ENCODE results near the gene LMF1. TPM values are rescaled to one million over a fixed set of nuclear protein-coding genes. Genes with fewer than 3 reads are reported as not detected.

Gene LMF1
- total RNA-seq, 1 donor = 35.8 TPM

- no peaks in the 10 kb centered on the region for H3K4me1 ChIP-seq (ENCODE audit: insufficient read depth, low read length)
- no peak overlapping the region for H3K4me2 ChIP-seq (ENCODE audit: insufficient read depth, low read length)
- H3K27me3 ChIP-seq (ENCODE audit: insufficient read depth, low read length) = no peaks in the 10 kb centered on the region
- H3K36me3 ChIP-seq (ENCODE audit: insufficient read depth, low read length) = no peaks in the 10 kb centered on the region
- TF ChIP-seq CTCF (IDR thresholded peaks at IDR 0.05; ENCODE audit: extremely low read depth, low read depth, low read length) = no peak
- DNase-seq (ENCODE audit: insufficient read length, low spot score, missing footprints) = no peak
- H3K9me3 ChIP-seq (ENCODE audit: low read depth, low read length) = no peaks in the 10 kb centered on the region
- H3K4me3 ChIP-seq (ENCODE audit: insufficient read depth, low read length) = no peak overlapping the region
- no peaks in the 10 kb centered on the region for H3K79me2 ChIP-seq (ENCODE audit: insufficient read depth, low read length)
- no peak overlapping the region for H2AFZ ChIP-seq (ENCODE audit: low read length)
- no peak overlapping the region for H3K27ac ChIP-seq (ENCODE audit: low read depth, low read length)
- no peaks in the 10 kb centered on the region for H4K20me1 ChIP-seq (ENCODE audit: insufficient read depth, low read length)
Observed at GRCh38 chr16:927931-928330, 42.9 kb downstream of the LMF1 start.

- Histone ChIP-seq H3K36me3 (ENCODE audit: insufficient read depth, low read length) (no peaks in the 10 kb centered on the region), H3K27me3 (ENCODE audit: insufficient read depth, low read length) (no peaks in the 10 kb centered on the region), H3K79me2 (ENCODE audit: insufficient read depth, low read length) (no peaks in the 10 kb centered on the region), H3K9me3 (ENCODE audit: low read depth, low read length) (no peaks in the 10 kb centered on the region), H3K4me1 (ENCODE audit: insufficient read depth, low read length) (no peaks in the 10 kb centered on the region), H3K27ac (ENCODE audit: low read depth, low read length) (no peak overlapping the region), H2AFZ (ENCODE audit: low read length) (no peak overlapping the region), H4K20me1 (ENCODE audit: insufficient read depth, low read length) (no peaks in the 10 kb centered on the region), H3K4me2 (ENCODE audit: insufficient read depth, low read length) (no peak overlapping the region), H3K4me3 (ENCODE audit: insufficient read depth, low read length) (no peak overlapping the region)
- no peak for TF ChIP-seq CTCF (IDR thresholded peaks at IDR 0.05; ENCODE audit: extremely low read depth, low read depth, low read length)
- DNase-seq (ENCODE audit: insufficient read length, low spot score, missing footprints) = no peak
Observed at GRCh38 chr16:927406-927805, 43.4 kb downstream of the LMF1 start.

GRCh38 chr16:926715-927114 is 44.1 kb downstream of the LMF1 start:
- Histone ChIP-seq H3K27me3 (ENCODE audit: insufficient read depth, low read length) (no peaks in the 10 kb centered on the region), H3K4me2 (ENCODE audit: insufficient read depth, low read length) (no peak overlapping the region), H3K4me3 (ENCODE audit: insufficient read depth, low read length) (no peak overlapping the region), H3K9me3 (ENCODE audit: low read depth, low read length) (no peaks in the 10 kb centered on the region), H3K79me2 (ENCODE audit: insufficient read depth, low read length) (no peaks in the 10 kb centered on the region), H2AFZ (ENCODE audit: low read length) (no peak overlapping the region), H3K27ac (ENCODE audit: low read depth, low read length) (no peak overlapping the region), H3K4me1 (ENCODE audit: insufficient read depth, low read length) (no peaks in the 10 kb centered on the region), H4K20me1 (ENCODE audit: insufficient read depth, low read length) (no peaks in the 10 kb centered on the region), H3K36me3 (ENCODE audit: insufficient read depth, low read length) (no peaks in the 10 kb centered on the region)
- TF ChIP-seq CTCF (IDR thresholded peaks at IDR 0.05; ENCODE audit: extremely low read depth, low read depth, low read length) = no peak
- no peak for DNase-seq (ENCODE audit: insufficient read length, low spot score, missing footprints)

GRCh38 chr16:924806-925205 is 46.0 kb downstream of the LMF1 start:
- no peak overlapping the region for H2AFZ ChIP-seq (ENCODE audit: low read length)
- H4K20me1 ChIP-seq (ENCODE audit: insufficient read depth, low read length) = no peaks in the 10 kb centered on the region
- H3K79me2 ChIP-seq (ENCODE audit: insufficient read depth, low read length) = no peaks in the 10 kb centered on the region
- no peak for DNase-seq (ENCODE audit: insufficient read length, low spot score, missing footprints)
- no peak overlapping the region for H3K4me2 ChIP-seq (ENCODE audit: insufficient read depth, low read length)
- H3K36me3 ChIP-seq (ENCODE audit: insufficient read depth, low read length) = no peaks in the 10 kb centered on the region
- no peaks in the 10 kb centered on the region for H3K9me3 ChIP-seq (ENCODE audit: low read depth, low read length)
- no peak overlapping the region for H3K27ac ChIP-seq (ENCODE audit: low read depth, low read length)
- TF ChIP-seq CTCF (IDR thresholded peaks at IDR 0.05; ENCODE audit: extremely low read depth, low read depth, low read length) = no peak
- no peaks in the 10 kb centered on the region for H3K27me3 ChIP-seq (ENCODE audit: insufficient read depth, low read length)
- H3K4me1 ChIP-seq (ENCODE audit: insufficient read depth, low read length) = peaks cover 11% of the 10 kb centered on the region
- no peak overlapping the region for H3K4me3 ChIP-seq (ENCODE audit: insufficient read depth, low read length)

Data from osteoblast (primary cell).